ENCODE measurements around the gene ALOX15B. TPM values are rescaled to one million over a fixed set of nuclear protein-coding genes. Genes with fewer than 3 reads are reported as not detected.

The ALOX15B gene
- total and polyA plus RNA-seq, 4 donors = 0.16 to 1.0 (median 0.56) TPM

GRCh38 chr17:8053600-8053999 lies 14.7 kb downstream of the ALOX15B start (continued):
- no peak for TF ChIP-seq TAF1 (conservative IDR thresholded peaks at IDR 0.05)
- no peak for TF ChIP-seq FOXA2 (IDR thresholded peaks at IDR 0.05)
- TF ChIP-seq FOXA1 (IDR thresholded peaks at IDR 0.05) = no peak
- TF ChIP-seq JUND (IDR thresholded peaks at IDR 0.05) = no peak
- no peak for TF ChIP-seq REST (IDR thresholded peaks at IDR 0.05)
- no peak for TF ChIP-seq NR2F2 (IDR thresholded peaks at IDR 0.05)

GRCh38 chr17:8055851-8056231 lies 17.0 kb downstream of the ALOX15B start:
- no peak overlapping the region for H3K4me3 ChIP-seq (ENCODE audit: low read depth in 1 of 3, low read length in 3 of 3)
- peak overlapping the region in 1 of 2 donors; percentile 33 for H3K9ac ChIP-seq (ENCODE audit: low read depth in 1 of 2, low read length in 2 of 2)
- TF ChIP-seq GABPA (IDR thresholded peaks at IDR 0.05 in 1 of 2, conservative IDR thresholded peaks at IDR 0.05 in 1 of 2) (no peak), CTCF (IDR thresholded peaks at IDR 0.05; ENCODE audit: low read depth, low read length, missing input control) (no peak), HNF4G (IDR thresholded peaks at IDR 0.05) (no peak), FOXA2 (IDR thresholded peaks at IDR 0.05) (no peak)
- DNase-seq (ENCODE audit: low spot score) = no peak
- peaks cover 0 to 24% (median 16%) of the 10 kb centered on the region in 4 donors for H3K4me1 ChIP-seq (ENCODE audit: control insufficient read depth in 4 of 4, insufficient read depth in 4 of 4, low read length in 3 of 4)
- peaks cover 0 to 12% (median 3%) of the 10 kb centered on the region in 4 donors for H3K27me3 ChIP-seq (ENCODE audit: control insufficient read depth in 4 of 4, insufficient read depth in 4 of 4, low read length in 3 of 4)
- no peak overlapping the region for H3K27ac ChIP-seq (ENCODE audit: low read depth in 1 of 2, low read length in 2 of 2)
- 65% methylated on average over 3 of the region's 3 CpGs for WGBS
- no peaks in the 10 kb centered on the region for H3K9me3 ChIP-seq (ENCODE audit: control insufficient read depth in 4 of 4, low read length in 3 of 4)
- H3K36me3 ChIP-seq (ENCODE audit: control insufficient read depth in 4 of 4, insufficient read depth in 3 of 4, low read depth in 1 of 4, low read length in 3 of 4) = no peaks in the 10 kb centered on the region

GRCh38 chr17:8056232-8056975 lies 17.5 kb downstream of the ALOX15B start:
- no peak overlapping the region for H3K4me3 ChIP-seq (ENCODE audit: low read depth in 1 of 3, low read length in 3 of 3)
- H3K36me3 ChIP-seq (ENCODE audit: control insufficient read depth in 4 of 4, insufficient read depth in 3 of 4, low read depth in 1 of 4, low read length in 3 of 4) = no peaks in the 10 kb centered on the region
- WGBS = 20% methylated on average over 14 of the region's 14 CpGs
- H3K9me3 ChIP-seq (ENCODE audit: control insufficient read depth in 4 of 4, low read length in 3 of 4) = no peaks in the 10 kb centered on the region
- peak; percentile 27 for TF ChIP-seq MAX (IDR thresholded peaks at IDR 0.05)
- TF ChIP-seq CTCF (IDR thresholded peaks at IDR 0.05; ENCODE audit: low read depth, low read length, missing input control) = no peak
- peak in 1 of 2 donors; percentile 17 for TF ChIP-seq RAD21 (IDR thresholded peaks at IDR 0.05)
- TF ChIP-seq HNF4A (conservative IDR thresholded peaks at IDR 0.05) = peak in 1 of 2 donors; percentile 44
- no peak for TF ChIP-seq YY1 (IDR thresholded peaks at IDR 0.05)
- peak; percentile 62 for TF ChIP-seq SP1 (IDR thresholded peaks at IDR 0.05)
- no peak for TF ChIP-seq REST (IDR thresholded peaks at IDR 0.05)
- H3K4me1 ChIP-seq (ENCODE audit: control insufficient read depth in 4 of 4, insufficient read depth in 4 of 4, low read length in 3 of 4) = peaks cover 0 to 24% (median 16%) of the 10 kb centered on the region in 4 donors
- H3K27me3 ChIP-seq (ENCODE audit: control insufficient read depth in 4 of 4, insufficient read depth in 4 of 4, low read length in 3 of 4) = peaks cover 0 to 12% (median 5%) of the 10 kb centered on the region in 4 donors
- H3K9ac ChIP-seq (ENCODE audit: low read depth in 1 of 2, low read length in 2 of 2) = no peak overlapping the region
- H3K27ac ChIP-seq (ENCODE audit: low read depth in 1 of 2, low read length in 2 of 2) = no peak overlapping the region
- peak; percentile 67 for DNase-seq (ENCODE audit: low spot score)

All from liver (tissue), 9 donors.